Neural progenitor cell (in vitro differentiated cells): ENCODE measurements around the gene DSCAML1. TPM values are rescaled to one million over a fixed set of nuclear protein-coding genes. Genes with fewer than 3 reads are reported as not detected.

Experiments used
- DNase-seq: peaks from one replicate; pipeline ENCODE4 v3.0.0-alpha.2; 2016; ENCODE audit warnings: low spot score
- H2AFZ ChIP-seq: fragments of 200-600 bp; sonication (generic); replicated peaks from 2 replicates; pipeline ENCODE4 v1.6.1; 2016; ENCODE audit warnings: antibody characterized with exemption
- H3F3A ChIP-seq: fragments of 200-600 bp; sonication (generic); 2 replicates; pipeline ENCODE4 v1.6.1; 2016; ENCODE audit warnings: antibody characterized with exemption, low read depth
- H3K27ac ChIP-seq: fragments of 200-600 bp; sonication (generic); 2 replicates; pipeline ENCODE4 v1.5.1; 2016; ENCODE audit warnings: mild to moderate bottlenecking
- H3K27me3 ChIP-seq: fragments of 200-600 bp; sonication (generic); 2 replicates; pipeline ENCODE4 v1.6.1; 2016; ENCODE audit warnings: mild to moderate bottlenecking, moderate library complexity
- H3K36me3 ChIP-seq: fragments of 200-600 bp; sonication (generic); 2 replicates; pipeline ENCODE4 v1.5.1; 2016
- H3K4me1 ChIP-seq: fragments of 200-600 bp; sonication (generic); 2 replicates; pipeline ENCODE4 v1.6.1; 2016; ENCODE audit warnings: mixed run types
- H3K4me2 ChIP-seq: fragments of 200-600 bp; sonication (generic); 2 replicates; pipeline ENCODE4 v1.6.1; 2016
- H3K4me3 ChIP-seq: fragments of 200-600 bp; sonication (generic); 2 replicates; pipeline ENCODE4 v1.5.1; 2016
- H3K79me2 ChIP-seq: fragments of 200-600 bp; sonication (generic); 2 replicates; pipeline ENCODE4 v1.6.1; 2016; ENCODE audit warnings: low read depth
- H3K9ac ChIP-seq: fragments of 200-600 bp; sonication (generic); 2 replicates; pipeline ENCODE4 v1.6.1; 2016
- H3K9me3 ChIP-seq: fragments of 200-600 bp; sonication (generic); 2 replicates; pipeline ENCODE4 v1.5.1; 2016; ENCODE audit warnings: low read depth
- H4K20me1 ChIP-seq: fragments of 200-600 bp; sonication (generic); 2 replicates; pipeline ENCODE4 v1.6.1; 2016; ENCODE audit warnings: low read depth
- H3K27ac Mint-ChIP-seq: 3 replicates; pipeline ENCODE4 v1.8.0; 2021; ENCODE audit warnings: mixed read lengths
- H3K27me3 Mint-ChIP-seq: 2 replicates; pipeline ENCODE4 v1.8.0; 2022; ENCODE audit warnings: low read depth, mild to moderate bottlenecking, inconsistent platforms, moderate library complexity, mixed read lengths; ENCODE audit not compliant: insufficient read depth
- H3K36me3 Mint-ChIP-seq: 3 replicates; pipeline ENCODE4 v1.8.0; 2021; ENCODE audit warnings: mixed read lengths
- H3K4me1 Mint-ChIP-seq: 3 replicates; pipeline ENCODE4 v1.8.0; 2021; ENCODE audit warnings: mixed read lengths
- H3K4me3 Mint-ChIP-seq: 3 replicates; pipeline ENCODE4 v1.8.0; 2021; ENCODE audit warnings: mild to moderate bottlenecking, moderate library complexity, mixed read lengths
- H3K9me3 Mint-ChIP-seq: 3 replicates; pipeline ENCODE4 v1.8.0; 2020; ENCODE audit warnings: mixed read lengths
- CTCF ChIP-seq: fragments of 200-600 bp; sonication (generic); IDR thresholded peaks from 2 replicates; pipeline ENCODE4 v1.5.1; 2017; ENCODE audit warnings: antibody characterized with exemption, mild to moderate bottlenecking
- EZH2 ChIP-seq: fragments of 200-600 bp; sonication (generic); IDR thresholded peaks from 2 replicates; pipeline ENCODE4 v1.6.1; 2017; ENCODE audit warnings: antibody characterized with exemption, mild to moderate bottlenecking, moderate library complexity
- EZH2phosphoT487 ChIP-seq: fragments of 200-600 bp; sonication (generic); IDR thresholded peaks from 2 replicates; pipeline ENCODE4 v1.6.1; 2017; ENCODE audit warnings: antibody characterized with exemption
- total RNA-seq: library from RNA; depleted of rRNA; stranded (reverse); fragments of >200 nt; gene quantifications from 2 replicates; pipeline ENCODE4 v1.2.3, GENCODE V29; 2015; ENCODE audit warnings: low replicate concordance

The DSCAML1 gene
- total RNA-seq, 1 donor from 2014 or later: 0.06 TPM

- Mint-ChIP-seq H3K9me3 (no peaks in the 10 kb centered on the region), H3K4me1 (peaks cover 20% of the 10 kb centered on the region), H3K4me3 (no peak overlapping the region), H3K27ac (peak overlapping the region; percentile 38), H3K27me3 (peaks cover 22% of the 10 kb centered on the region), H3K36me3 (no peaks in the 10 kb centered on the region)
- Histone ChIP-seq H3K4me2 (no peak overlapping the region), H4K20me1 (no peaks in the 10 kb centered on the region), H3K79me2 (no peaks in the 10 kb centered on the region), H3K4me3 (no peak overlapping the region), H3K9me3 (no peaks in the 10 kb centered on the region), H3K36me3 (no peaks in the 10 kb centered on the region), H3F3A (no peaks in the 10 kb centered on the region), H3K27me3 (no peaks in the 10 kb centered on the region), H3K4me1 (peaks cover 4% of the 10 kb centered on the region), H3K9ac (no peak overlapping the region), H2AFZ (no peak overlapping the region), H3K27ac (no peak overlapping the region)
- no peak for DNase-seq
- TF ChIP-seq EZH2 (no peak), EZH2phosphoT487 (no peak), CTCF (no peak)
Observed at GRCh38 chr11:117686711-117687110, 110.3 kb downstream of the DSCAML1 start.

- Mint-ChIP-seq H3K4me1 (peaks cover 23% of the 10 kb centered on the region), H3K9me3 (no peaks in the 10 kb centered on the region), H3K27ac (no peak overlapping the region), H3K27me3 (peaks cover 22% of the 10 kb centered on the region), H3K36me3 (no peaks in the 10 kb centered on the region), H3K4me3 (no peak overlapping the region)
- Histone ChIP-seq H3K36me3 (no peaks in the 10 kb centered on the region), H3K4me2 (no peak overlapping the region), H3F3A (no peaks in the 10 kb centered on the region), H3K27me3 (no peaks in the 10 kb centered on the region), H3K9me3 (no peaks in the 10 kb centered on the region), H3K4me3 (no peak overlapping the region), H2AFZ (no peak overlapping the region), H3K27ac (no peak overlapping the region), H3K79me2 (no peaks in the 10 kb centered on the region), H4K20me1 (no peaks in the 10 kb centered on the region), H3K4me1 (no peaks in the 10 kb centered on the region), H3K9ac (no peak overlapping the region)
- DNase-seq: no peak
- TF ChIP-seq CTCF (no peak), EZH2phosphoT487 (no peak), EZH2 (no peak)
Observed at GRCh38 chr11:117685566-117685965, 111.5 kb downstream of the DSCAML1 start.

GRCh38 chr11:117684731-117685130, 112.3 kb downstream of the DSCAML1 start:
- Mint-ChIP-seq H3K27ac (peak overlapping the region; percentile 0), H3K36me3 (no peaks in the 10 kb centered on the region), H3K9me3 (no peaks in the 10 kb centered on the region), H3K4me3 (no peak overlapping the region), H3K4me1 (peaks cover 24% of the 10 kb centered on the region), H3K27me3 (peaks cover 21% of the 10 kb centered on the region)
- H2AFZ ChIP-seq: no peak overlapping the region
- no peaks in the 10 kb centered on the region for H3K36me3 ChIP-seq
- H3F3A ChIP-seq: no peaks in the 10 kb centered on the region
- H3K27me3 ChIP-seq: no peaks in the 10 kb centered on the region
- H3K27ac ChIP-seq: no peak overlapping the region
- H3K9ac ChIP-seq: no peak overlapping the region
- no peak overlapping the region for H3K4me2 ChIP-seq
- TF ChIP-seq EZH2phosphoT487 (no peak), EZH2 (no peak), CTCF (no peak)
- no peaks in the 10 kb centered on the region for H3K9me3 ChIP-seq
- no peak overlapping the region for H3K4me3 ChIP-seq
- no peak for DNase-seq
- H3K79me2 ChIP-seq: no peaks in the 10 kb centered on the region
- peaks cover 4% of the 10 kb centered on the region for H3K4me1 ChIP-seq
- no peaks in the 10 kb centered on the region for H4K20me1 ChIP-seq
